ENCODE data around the gene PXMP4. TPM values are rescaled to one million over a fixed set of nuclear protein-coding genes. Genes with fewer than 3 reads are reported as not detected.

The PXMP4 gene
- total RNA-seq, 1 experiment from 2014 or later: 1.3 TPM

DNA sequence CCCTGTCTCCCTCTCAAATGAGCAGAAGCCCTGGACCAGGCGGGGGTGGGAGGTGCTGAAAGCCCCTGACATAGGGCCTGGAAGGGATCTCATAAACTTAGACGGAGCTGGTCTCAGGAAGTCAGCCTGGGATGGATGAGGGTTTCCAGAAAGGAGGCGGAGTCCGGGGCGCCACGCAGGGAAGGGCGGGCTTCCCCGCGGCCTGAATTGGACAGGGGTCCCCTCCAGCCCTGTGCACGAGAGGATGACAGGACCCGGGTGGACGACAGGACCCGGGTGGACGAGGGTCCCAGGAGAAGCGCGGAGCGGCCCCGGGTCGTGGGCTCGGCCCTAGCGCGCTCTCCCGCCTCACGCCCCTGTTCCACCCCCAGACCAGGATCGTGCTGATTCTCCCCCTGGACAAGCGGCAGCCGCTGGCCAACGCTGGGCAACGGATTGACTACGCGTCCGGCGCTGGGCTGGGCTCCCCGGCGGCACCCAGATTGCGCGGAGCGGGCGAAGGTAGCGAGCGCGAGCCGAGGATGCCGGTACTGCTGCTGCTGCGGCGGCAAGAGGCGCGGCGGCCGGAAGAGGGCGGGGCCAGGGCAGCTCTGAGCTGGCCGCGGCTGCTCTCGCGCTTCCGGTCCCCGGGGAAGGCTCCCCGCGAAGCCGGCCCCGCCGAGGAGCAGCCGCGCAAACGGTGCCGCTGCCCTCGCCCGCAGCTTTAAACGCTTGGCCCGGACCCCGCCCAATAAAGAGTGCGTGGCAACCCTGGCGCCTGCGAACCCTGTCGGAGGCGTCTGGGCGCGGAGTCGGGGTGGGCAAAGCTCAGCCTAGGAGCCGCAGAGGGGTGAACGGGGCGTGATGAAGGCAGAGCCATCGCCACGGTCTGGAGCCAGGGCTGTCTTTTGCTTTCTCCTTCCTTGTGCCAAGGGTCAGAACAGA, 56.7 kb downstream of the PXMP4 start:
- in situ Hi-C loops (cut with HindIII; ENCODE audit: low sequenced_read_pairs): no loop called here
- DNase-seq (ENCODE audit: low spot score): peak; percentile 61

GRCh38 chr20:33662172-33662571, 57.9 kb downstream of the PXMP4 start, which contains the start of gene C20orf144:
Gene C20orf144, plus strand, starts transcription at chr20:33662327. Its CDS starts 19 bp downstream, at chr20:33662346.
- in situ Hi-C loops (cut with HindIII; ENCODE audit: low sequenced_read_pairs): no loop called here
- DNase-seq (ENCODE audit: low spot score): no peak

DNA sequence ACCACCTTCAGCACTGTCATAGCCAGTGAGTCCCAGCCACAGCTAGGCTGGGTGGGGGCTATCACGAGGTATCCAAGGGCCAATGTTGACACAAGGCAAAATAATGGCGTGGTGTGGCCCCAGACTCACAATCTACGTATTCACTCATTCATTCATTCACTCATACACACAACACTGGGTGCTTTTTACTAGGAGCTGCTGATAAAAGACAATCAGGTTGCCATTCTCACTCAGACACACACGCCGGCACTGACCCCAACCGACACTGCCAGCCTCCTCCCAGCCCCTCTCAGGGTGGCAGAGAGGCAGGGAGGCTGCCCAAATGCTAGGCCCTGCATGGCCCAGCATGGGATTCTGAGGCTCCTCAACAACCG, 59.4 kb downstream of the PXMP4 start:
- in situ Hi-C loops (cut with HindIII; ENCODE audit: low sequenced_read_pairs): no loop called here

GRCh38 chr20:33660035-33660684, 60.0 kb downstream of the PXMP4 start:
- DNase-seq (ENCODE audit: low spot score): no peak
- in situ Hi-C loops (cut with HindIII; ENCODE audit: low sequenced_read_pairs): no loop called here

More for the DNA sequence above, 59.4 kb downstream of the PXMP4 start:
- no peak for DNase-seq (ENCODE audit: low spot score)

- in situ Hi-C loops (cut with HindIII; ENCODE audit: low sequenced_read_pairs): no loop called here
- no peak for DNase-seq (ENCODE audit: low spot score)
Observed at GRCh38 chr20:33659341-33660034, 60.6 kb downstream of the PXMP4 start.

- in situ Hi-C loops (cut with HindIII; ENCODE audit: low sequenced_read_pairs): no loop called here
Observed at GRCh38 chr20:33658929-33659328, 61.2 kb downstream of the PXMP4 start.

GRCh38 chr20:33658510-33658909, 61.6 kb downstream of the PXMP4 start:
- in situ Hi-C loops (cut with HindIII; ENCODE audit: low sequenced_read_pairs): no loop called here
- DNase-seq (ENCODE audit: low spot score): no peak

More at GRCh38 chr20:33658929-33659328, 61.2 kb downstream of the PXMP4 start:
- DNase-seq (ENCODE audit: low spot score): no peak

- no peak for DNase-seq (ENCODE audit: low spot score)
- in situ Hi-C loops (cut with HindIII; ENCODE audit: low sequenced_read_pairs): no loop called here
Observed at GRCh38 chr20:33657704-33658095, 62.4 kb downstream of the PXMP4 start.

- no peak for DNase-seq (ENCODE audit: low spot score)
- in situ Hi-C loops (cut with HindIII; ENCODE audit: low sequenced_read_pairs): no loop called here
Observed at GRCh38 chr20:33656783-33657703, 63.1 kb downstream of the PXMP4 start.

- in situ Hi-C loops (cut with HindIII; ENCODE audit: low sequenced_read_pairs): no loop called here
Observed at GRCh38 chr20:33656010-33656782, 63.9 kb downstream of the PXMP4 start.

GRCh38 chr20:33655164-33655563, 64.9 kb downstream of the PXMP4 start:
- in situ Hi-C loops (cut with HindIII; ENCODE audit: low sequenced_read_pairs): no loop called here
- no peak for DNase-seq (ENCODE audit: low spot score)

More at GRCh38 chr20:33656010-33656782, 63.9 kb downstream of the PXMP4 start:
- no peak for DNase-seq (ENCODE audit: low spot score)

DNA sequence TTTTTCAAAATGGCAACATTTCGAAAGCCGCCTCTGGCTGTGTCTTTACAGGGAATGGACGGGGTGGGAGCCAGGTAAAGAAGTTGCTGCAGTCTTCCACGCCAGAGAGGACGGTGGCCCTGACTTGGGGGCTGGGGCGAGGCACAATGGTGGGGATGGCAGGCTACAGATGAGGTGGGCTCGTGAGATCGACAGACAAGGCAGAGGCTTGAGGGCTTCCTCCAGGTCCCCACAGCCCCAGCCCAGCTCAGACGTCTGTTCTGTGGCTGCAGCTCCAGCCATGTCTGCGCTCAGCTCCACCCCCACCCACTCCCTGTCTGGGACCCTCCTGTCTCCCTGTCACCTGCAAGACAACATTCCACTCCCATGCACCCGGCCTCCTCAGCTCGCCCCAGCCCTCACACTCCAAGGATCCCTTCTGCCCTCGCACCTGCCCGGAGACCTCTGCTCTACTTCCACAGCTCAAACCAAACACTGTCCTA, 65.4 kb downstream of the PXMP4 start:
- DNase-seq (ENCODE audit: low spot score): no peak
- in situ Hi-C loops (cut with HindIII; ENCODE audit: low sequenced_read_pairs): no loop called here

GRCh38 chr20:33653900-33654596, 66.1 kb downstream of the PXMP4 start:
- DNase-seq (ENCODE audit: low spot score): no peak
- in situ Hi-C loops (cut with HindIII; ENCODE audit: low sequenced_read_pairs): no loop called here

DNA sequence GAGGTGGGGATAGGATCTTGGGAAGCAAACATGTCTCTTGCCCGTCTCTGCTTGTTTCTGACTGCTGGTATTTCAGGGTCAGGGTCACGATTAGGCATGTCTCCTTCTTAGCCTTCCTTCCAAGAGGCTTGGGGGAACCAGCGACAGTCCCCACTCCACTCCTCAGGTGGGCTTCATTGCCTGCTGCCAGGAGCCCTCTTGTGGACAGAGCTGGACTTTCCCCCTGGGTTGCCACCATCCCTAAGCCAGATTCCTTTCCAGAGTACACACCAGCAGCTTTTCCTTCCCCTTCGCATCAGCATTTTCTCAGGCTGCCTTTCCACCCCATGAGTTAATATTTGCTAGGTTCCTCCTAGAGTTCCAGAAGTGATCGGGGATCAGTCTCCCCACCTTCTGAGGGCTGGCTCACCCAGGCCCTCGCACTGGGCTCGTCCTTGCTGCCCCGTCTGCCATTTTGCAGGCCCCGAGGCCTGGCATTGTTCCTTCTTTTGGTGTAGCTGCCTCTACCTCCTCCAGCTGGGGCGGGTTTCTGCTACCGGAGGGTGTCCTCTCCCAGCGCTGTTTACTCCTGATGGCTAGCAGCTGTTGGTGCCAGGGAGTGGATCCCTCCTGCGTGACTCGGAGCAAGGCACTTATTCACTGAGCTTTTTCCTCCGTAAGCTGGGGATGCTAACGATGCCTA, 66.8 kb downstream of the PXMP4 start:
- in situ Hi-C loops (cut with HindIII; ENCODE audit: low sequenced_read_pairs): no loop called here
- DNase-seq (ENCODE audit: low spot score): peak; percentile 65
